GM23248 (cell line): ENCODE results near the gene LRG1. TPM values are rescaled to one million over a fixed set of nuclear protein-coding genes. Genes with fewer than 3 reads are reported as not detected.

Experiments
- DNase-seq: peaks from one replicate; pipeline ENCODE4 v3.0.0-alpha.2; 2015
- H2AFZ ChIP-seq: fragments of 200-600 bp; sonication (generic); 2 replicates; pipeline ENCODE4 v1.6.1; 2016; ENCODE audit warnings: antibody characterized with exemption
- H3F3A ChIP-seq: fragments of 200-600 bp; sonication (generic); 2 replicates; pipeline ENCODE4 v1.6.1; 2016; ENCODE audit warnings: mild to moderate bottlenecking, antibody characterized with exemption, mixed run types; ENCODE audit not compliant: insufficient read depth
- H3K27ac ChIP-seq: fragments of 200-600 bp; sonication (generic); 2 replicates; pipeline ENCODE4 v1.5.1; 2016; ENCODE audit warnings: mild to moderate bottlenecking
- H3K27me3 ChIP-seq: fragments of 200-600 bp; sonication (generic); replicated peaks from 2 replicates; pipeline ENCODE4 v1.6.1; 2016; ENCODE audit warnings: mild to moderate bottlenecking; ENCODE audit not compliant: insufficient read depth
- H3K36me3 ChIP-seq: fragments of 200-600 bp; sonication (generic); 2 replicates; pipeline ENCODE4 v1.6.1; 2016; ENCODE audit warnings: low read depth, mild to moderate bottlenecking
- H3K4me1 ChIP-seq: fragments of 200-600 bp; sonication (generic); 2 replicates; pipeline ENCODE4 v1.6.1; 2016; ENCODE audit warnings: mild to moderate bottlenecking; ENCODE audit not compliant: insufficient read depth
- H3K4me2 ChIP-seq: fragments of 200-600 bp; sonication (generic); one replicate; pipeline ENCODE4 v1.6.1; 2016; ENCODE audit warnings: mild to moderate bottlenecking; ENCODE audit not compliant: unreplicated experiment
- H3K4me3 ChIP-seq: fragments of 200-600 bp; sonication (generic); 2 replicates; pipeline ENCODE4 v1.5.1; 2016; ENCODE audit warnings: mild to moderate bottlenecking
- H3K79me2 ChIP-seq: fragments of 200-600 bp; sonication (generic); 2 replicates; pipeline ENCODE4 v1.6.1; 2016; ENCODE audit warnings: mild to moderate bottlenecking; ENCODE audit not compliant: insufficient read depth
- H3K9ac ChIP-seq: fragments of 200-600 bp; sonication (generic); 2 replicates; pipeline ENCODE4 v1.6.1; 2016; ENCODE audit warnings: mild to moderate bottlenecking
- H3K9me2 ChIP-seq: fragments of 200-600 bp; sonication (generic); 2 replicates; pipeline ENCODE4 v1.6.1; 2016; ENCODE audit warnings: mixed run types, mild to moderate bottlenecking, moderate library complexity; ENCODE audit not compliant: insufficient read depth
- H3K9me3 ChIP-seq: fragments of 200-600 bp; sonication (generic); one replicate; pipeline ENCODE4 v1.6.1; 2017; ENCODE audit warnings: low read depth
- H4K20me1 ChIP-seq: fragments of 200-600 bp; sonication (generic); 2 replicates; pipeline ENCODE4 v1.6.0; 2016; ENCODE audit not compliant: insufficient read depth
- EZH2 ChIP-seq: fragments of 200-600 bp; sonication (generic); IDR thresholded peaks from 2 replicates; pipeline ENCODE4 v1.6.1; 2018; ENCODE audit warnings: antibody characterized with exemption, mild to moderate bottlenecking; ENCODE audit not compliant: insufficient read depth, poor library complexity, severe bottlenecking
- EZH2phosphoT487 ChIP-seq: fragments of 200-600 bp; sonication (generic); IDR thresholded peaks from 2 replicates; pipeline ENCODE4 v1.6.1; 2018; ENCODE audit warnings: antibody characterized with exemption, moderate library complexity, mild to moderate bottlenecking, low read depth; ENCODE audit not compliant: insufficient read depth
- WGBS, 2 experiments: methylation state at CpG; one replicate each; pipeline ENCODE4 v1.1.6; 2015 to 2017; ENCODE audit warnings: low lambda C conversion rate in 2 of 2, low coverage in 1 of 2; ENCODE audit errors: missing lambda C conversion rate in 2 of 2; 5-methylcytosine and 5-hydroxymethylcytosine counted together
- in situ Hi-C: fragments of 300-500 bp; cut with MboI; formaldehyde crosslinking; loops from 2 replicates; pipeline ENCODE4 v1.15.0; 2020
- polyA plus RNA-seq: library from polyadenylated mRNA; unstranded; fragments of >200 nt; fragmentation: Nextera tagmentation; extraction: Ambion mirVana; gene quantifications from 2 replicates; pipeline ENCODE4 v1.2.1, GENCODE V29; 2016
- total RNA-seq: library from RNA; depleted of rRNA; stranded (reverse); fragments of >200 nt; shearing (Covaris generic); gene quantifications from 2 replicates; pipeline ENCODE4 v1.2.3, GENCODE V29; 2014; rRNA removed

The LRG1 gene, protein sequence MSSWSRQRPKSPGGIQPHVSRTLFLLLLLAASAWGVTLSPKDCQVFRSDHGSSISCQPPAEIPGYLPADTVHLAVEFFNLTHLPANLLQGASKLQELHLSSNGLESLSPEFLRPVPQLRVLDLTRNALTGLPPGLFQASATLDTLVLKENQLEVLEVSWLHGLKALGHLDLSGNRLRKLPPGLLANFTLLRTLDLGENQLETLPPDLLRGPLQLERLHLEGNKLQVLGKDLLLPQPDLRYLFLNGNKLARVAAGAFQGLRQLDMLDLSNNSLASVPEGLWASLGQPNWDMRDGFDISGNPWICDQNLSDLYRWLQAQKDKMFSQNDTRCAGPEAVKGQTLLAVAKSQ
- total RNA-seq (not detected in 2 replicates), polyA plus RNA-seq (not detected in 2 replicates)

DNA sequence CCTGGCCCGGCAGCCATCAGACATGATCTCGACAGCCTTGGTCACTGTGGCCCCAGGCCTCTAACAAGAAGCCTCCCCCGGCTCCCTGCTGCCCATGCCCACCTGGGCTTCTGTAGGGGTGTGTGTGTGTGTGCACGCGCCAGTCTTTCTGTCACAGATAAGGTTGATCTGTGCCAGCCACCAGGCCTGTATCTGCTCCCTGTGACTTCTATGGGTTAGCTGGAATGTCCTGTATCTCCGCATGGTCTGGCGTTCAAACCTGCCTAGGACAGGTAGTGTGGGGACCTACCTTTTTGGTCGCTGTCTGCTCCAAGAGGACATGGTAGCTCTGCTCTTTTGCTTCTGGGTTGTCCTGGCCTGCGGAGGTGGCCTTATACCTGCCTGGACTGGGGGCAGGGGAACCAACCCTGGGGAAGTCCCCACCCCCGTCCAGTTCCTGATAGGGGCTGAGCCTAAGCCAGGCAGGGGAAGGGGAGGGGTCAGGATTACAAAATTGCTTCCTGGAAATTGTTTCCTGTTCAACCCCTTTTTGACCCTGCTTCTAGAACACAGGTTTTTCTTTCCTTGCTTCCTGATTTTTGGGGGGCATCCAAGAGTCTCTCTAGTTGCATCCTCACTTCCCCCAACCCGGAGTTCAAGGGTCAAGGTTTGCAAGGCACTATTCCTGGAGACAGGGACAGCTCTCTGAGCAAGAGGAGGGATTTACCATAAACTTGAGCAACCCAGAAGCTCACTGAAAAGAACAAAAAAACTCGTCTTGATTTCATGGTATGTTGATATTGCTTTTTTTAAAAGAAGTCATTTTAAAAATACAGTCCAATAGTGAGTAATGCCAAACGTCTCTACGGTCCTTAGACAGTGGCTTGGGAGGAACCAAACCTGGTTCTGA, at the start of gene LRG1:
Gene LRG1, minus strand, starts transcription at position 344 of the 889 bp plus-strand sequence. Its CDS starts 23 bp downstream, at position 321.
- TF ChIP-seq EZH2: no peak
- no peak for TF ChIP-seq EZH2phosphoT487
- H3K36me3 ChIP-seq: no peaks in the 10 kb centered on the region
- no peaks in the 10 kb centered on the region for H3K4me1 ChIP-seq
- no peak within 1 kb of the TSS for H3K27ac ChIP-seq
- H3F3A ChIP-seq: no peaks in the 10 kb centered on the region
- no peaks in the 10 kb centered on the region for H4K20me1 ChIP-seq
- no peak within 1 kb of the TSS for H2AFZ ChIP-seq
- H3K9me2 ChIP-seq: no peaks in the 10 kb centered on the region
- H3K9ac ChIP-seq: no peak within 1 kb of the TSS
- H3K79me2 ChIP-seq: no peaks in the 10 kb centered on the region
- no peak for DNase-seq
- no peaks in the 10 kb centered on the region for H3K9me3 ChIP-seq
- WGBS, 2 experiments: 67% methylated on average over 14 of the region's 14 CpGs
- in situ Hi-C loops: no loop called here
- H3K27me3 ChIP-seq: peaks cover 36% of the 10 kb centered on the region
- H3K4me3 ChIP-seq: no peak within 1 kb of the TSS
- no peak within 1 kb of the TSS for H3K4me2 ChIP-seq

DNA sequence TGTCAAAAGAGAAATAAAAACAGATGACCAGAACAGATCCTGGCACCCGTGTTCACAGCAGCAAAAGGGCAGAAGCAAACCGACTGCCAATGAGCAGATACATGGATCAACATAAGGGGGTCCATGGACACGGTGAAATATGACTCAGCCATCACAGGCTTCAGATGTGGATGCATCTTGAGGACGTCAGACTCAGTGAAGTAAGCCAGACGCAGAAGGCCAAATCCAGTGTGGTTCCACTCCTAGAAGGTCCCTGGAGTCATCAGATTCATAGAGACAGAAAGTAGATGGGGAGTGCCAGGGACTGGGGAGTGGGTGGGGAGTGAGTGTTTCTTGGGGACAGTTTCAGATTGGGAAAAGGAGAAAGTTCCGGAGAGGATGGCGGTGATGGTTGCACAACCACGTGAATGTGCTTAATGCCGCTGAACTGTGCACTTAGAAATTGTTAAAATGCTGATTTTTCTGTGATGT, 48.5 kb upstream of the LRG1 start:
- Histone ChIP-seq H3F3A (no peaks in the 10 kb centered on the region), H3K27ac (no peak overlapping the region), H3K27me3 (peaks cover 28% of the 10 kb centered on the region), H3K9ac (no peak overlapping the region), H2AFZ (no peak overlapping the region), H3K9me3 (no peaks in the 10 kb centered on the region), H3K4me1 (no peaks in the 10 kb centered on the region), H4K20me1 (no peaks in the 10 kb centered on the region), H3K9me2 (no peaks in the 10 kb centered on the region), H3K4me3 (no peak overlapping the region), H3K4me2 (no peak overlapping the region), H3K36me3 (no peaks in the 10 kb centered on the region), H3K79me2 (no peaks in the 10 kb centered on the region)
- TF ChIP-seq EZH2 (no peak), EZH2phosphoT487 (no peak)
- DNase-seq: no peak
- in situ Hi-C loops: no loop called here
- 42 to 43% methylated on average over 9 of the region's 9 CpGs for WGBS, 2 experiments

DNA sequence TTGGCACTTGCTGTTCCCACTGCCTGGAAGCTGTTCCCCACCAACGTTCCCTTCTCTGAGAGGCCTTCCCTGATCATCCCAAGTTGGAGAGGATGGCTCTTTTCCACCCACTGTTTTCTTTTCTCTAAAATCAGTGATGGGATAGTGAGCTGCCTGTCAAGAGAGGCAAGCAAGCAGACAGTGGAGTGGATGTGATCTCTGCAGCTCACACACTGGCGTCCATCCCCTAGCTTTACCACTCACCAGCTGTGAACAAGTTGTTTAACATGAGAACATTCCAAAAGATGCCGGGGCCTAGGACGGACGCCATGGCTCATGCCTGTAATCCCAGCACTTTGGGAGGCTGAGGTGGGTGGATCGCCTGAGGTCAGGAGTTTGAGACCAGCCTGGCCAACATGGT, 47.7 kb upstream of the LRG1 start:
- peaks cover 28% of the 10 kb centered on the region for H3K27me3 ChIP-seq
- no peaks in the 10 kb centered on the region for H3K9me2 ChIP-seq
- TF ChIP-seq EZH2: no peak
- TF ChIP-seq EZH2phosphoT487: no peak
- H4K20me1 ChIP-seq: no peaks in the 10 kb centered on the region
- H2AFZ ChIP-seq: no peak overlapping the region
- H3F3A ChIP-seq: no peaks in the 10 kb centered on the region
- H3K79me2 ChIP-seq: no peaks in the 10 kb centered on the region
- no peaks in the 10 kb centered on the region for H3K36me3 ChIP-seq
- no peak overlapping the region for H3K9ac ChIP-seq
- 86 to 87% methylated on average over 6 of the region's 6 CpGs for WGBS, 2 experiments
- H3K27ac ChIP-seq: no peak overlapping the region
- DNase-seq: no peak
- H3K4me3 ChIP-seq: no peak overlapping the region
- in situ Hi-C loops: no loop called here
- no peaks in the 10 kb centered on the region for H3K9me3 ChIP-seq
- no peak overlapping the region for H3K4me2 ChIP-seq
- H3K4me1 ChIP-seq: no peaks in the 10 kb centered on the region

DNA sequence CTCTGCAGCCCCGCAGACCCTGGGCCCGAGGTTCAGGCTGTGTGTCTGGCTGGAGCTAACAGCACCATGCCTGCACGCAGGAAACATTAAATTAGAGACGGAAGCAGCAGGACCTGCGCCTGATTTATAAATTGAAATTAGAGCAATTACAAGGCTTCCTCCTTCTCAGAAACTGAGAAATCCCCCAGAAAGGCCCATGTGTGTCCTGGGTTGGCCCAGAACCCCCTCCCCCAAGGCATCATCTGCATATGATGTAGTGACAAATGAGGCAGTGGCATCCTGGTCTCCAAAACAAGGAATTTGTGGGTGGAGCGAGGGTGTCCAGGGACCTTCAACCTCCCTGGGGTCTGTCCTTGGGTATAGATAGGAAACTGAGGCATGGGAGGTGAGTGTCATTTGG, 46.9 kb upstream of the LRG1 start:
- 47 to 52% methylated on average over 6 of the region's 6 CpGs for WGBS, 2 experiments
- Histone ChIP-seq H3K4me1 (no peaks in the 10 kb centered on the region), H3F3A (no peaks in the 10 kb centered on the region), H3K27ac (no peak overlapping the region), H3K4me3 (no peak overlapping the region), H3K27me3 (peaks cover 35% of the 10 kb centered on the region), H3K4me2 (no peak overlapping the region), H3K9me2 (no peaks in the 10 kb centered on the region), H4K20me1 (no peaks in the 10 kb centered on the region), H3K9me3 (no peaks in the 10 kb centered on the region), H3K79me2 (no peaks in the 10 kb centered on the region), H3K36me3 (no peaks in the 10 kb centered on the region), H3K9ac (no peak overlapping the region), H2AFZ (no peak overlapping the region)
- in situ Hi-C loops: no loop called here
- no peak for DNase-seq
- TF ChIP-seq EZH2phosphoT487 (no peak), EZH2 (no peak)
